ENCODE data around the gene PCCA.

GRCh38 chr13:100363874-100364273 lies 275.0 kb downstream of the PCCA start:
- TF ChIP-seq POLR2A (IDR thresholded peaks at IDR 0.05; ENCODE audit: insufficient read depth in 1 of 2, low read depth in 2 of 2, low read length in 2 of 2) = no peak
- no peak for TF ChIP-seq CTCF (CRISPR knock-in tag; IDR thresholded peaks at IDR 0.05)
- no peak for TF ChIP-seq BRF2 (CRISPR knock-in tag; IDR thresholded peaks at IDR 0.05)
